ENCODE measurements around the gene ARAP1.

Gene ARAP1

GRCh38 chr11:72780296-72781062 lies 28.3 kb upstream of the ARAP1 start:
- in situ Hi-C loops (cut with HindIII; ENCODE audit: low sequenced_read_pairs): no loop called here

- in situ Hi-C loops (cut with HindIII; ENCODE audit: low sequenced_read_pairs): no loop called here
Observed at GRCh38 chr11:72779495-72780128, 27.4 kb upstream of the ARAP1 start.

GRCh38 chr11:72778535-72779494 lies 26.6 kb upstream of the ARAP1 start:
- in situ Hi-C loops (cut with HindIII; ENCODE audit: low sequenced_read_pairs): no loop called here

GRCh38 chr11:72777755-72778278 lies 25.6 kb upstream of the ARAP1 start:
- in situ Hi-C loops (cut with HindIII; ENCODE audit: low sequenced_read_pairs): no loop called here

GRCh38 chr11:72776844-72777754 lies 24.9 kb upstream of the ARAP1 start:
- in situ Hi-C loops (cut with HindIII; ENCODE audit: low sequenced_read_pairs): no loop called here

GRCh38 chr11:72776117-72776843 lies 24.1 kb upstream of the ARAP1 start:
- in situ Hi-C loops (cut with HindIII; ENCODE audit: low sequenced_read_pairs): no loop called here

- in situ Hi-C loops (cut with HindIII; ENCODE audit: low sequenced_read_pairs): no loop called here
Observed at GRCh38 chr11:72775288-72776110, 23.3 kb upstream of the ARAP1 start.

- in situ Hi-C loops (cut with HindIII; ENCODE audit: low sequenced_read_pairs): no loop called here
Observed at GRCh38 chr11:72774499-72774898, 22.3 kb upstream of the ARAP1 start.

GRCh38 chr11:72773696-72774095 lies 21.5 kb upstream of the ARAP1 start:
- in situ Hi-C loops (cut with HindIII; ENCODE audit: low sequenced_read_pairs): no loop called here

GRCh38 chr11:72773291-72773690 lies 21.1 kb upstream of the ARAP1 start:
- in situ Hi-C loops (cut with HindIII; ENCODE audit: low sequenced_read_pairs): no loop called here

GRCh38 chr11:72772059-72772458 lies 19.9 kb upstream of the ARAP1 start:
- in situ Hi-C loops (cut with HindIII; ENCODE audit: low sequenced_read_pairs): no loop called here

- in situ Hi-C loops (cut with HindIII; ENCODE audit: low sequenced_read_pairs): no loop called here
Observed at GRCh38 chr11:72771507-72771906, 19.3 kb upstream of the ARAP1 start.

- in situ Hi-C loops (cut with HindIII; ENCODE audit: low sequenced_read_pairs): no loop called here
Observed at GRCh38 chr11:72770799-72771198, 18.6 kb upstream of the ARAP1 start.

GRCh38 chr11:72769680-72770079 lies 17.5 kb upstream of the ARAP1 start:
- in situ Hi-C loops (cut with HindIII; ENCODE audit: low sequenced_read_pairs): no loop called here

- in situ Hi-C loops (cut with HindIII; ENCODE audit: low sequenced_read_pairs): no loop called here
Observed at GRCh38 chr11:72768581-72768980, 16.4 kb upstream of the ARAP1 start.

GRCh38 chr11:72767203-72768062 lies 15.2 kb upstream of the ARAP1 start:
- in situ Hi-C loops (cut with HindIII; ENCODE audit: low sequenced_read_pairs): no loop called here

- in situ Hi-C loops (cut with HindIII; ENCODE audit: low sequenced_read_pairs): no loop called here
Observed at GRCh38 chr11:72766152-72766902, 14.1 kb upstream of the ARAP1 start.

All from DLD1 (cell line).